ENCODE measurements around the gene TNFRSF12A. TPM values are rescaled to one million over a fixed set of nuclear protein-coding genes. Genes with fewer than 3 reads are reported as not detected.

The TNFRSF12A gene
- total RNA-seq, 1 experiment from 2014 or later: 307 TPM

GRCh38 chr16:3026003-3026378 lies 5.8 kb downstream of the TNFRSF12A start:
- DNase-seq (ENCODE audit: low read depth): no peak

GRCh38 chr16:3026609-3027488 lies 6.7 kb downstream of the TNFRSF12A start:
- no peak for DNase-seq (ENCODE audit: low read depth)

- DNase-seq (ENCODE audit: low read depth): no peak
Observed at GRCh38 chr16:3027489-3027795, 7.3 kb downstream of the TNFRSF12A start.

- DNase-seq (ENCODE audit: low read depth): peak; percentile 83
Observed at GRCh38 chr16:3027983-3028715, 8.0 kb downstream of the TNFRSF12A start.

GRCh38 chr16:3028716-3029319 lies 8.7 kb downstream of the TNFRSF12A start:
- DNase-seq (ENCODE audit: low read depth): no peak

- no peak for DNase-seq (ENCODE audit: low read depth)
Observed at GRCh38 chr16:3029491-3030221, 9.5 kb downstream of the TNFRSF12A start.

GRCh38 chr16:3030222-3031212 lies 10.3 kb downstream of the TNFRSF12A start:
- no peak for DNase-seq (ENCODE audit: low read depth)

GRCh38 chr16:3032624-3033023 lies 12.5 kb downstream of the TNFRSF12A start:
- no peak for DNase-seq (ENCODE audit: low read depth)

GRCh38 chr16:3035289-3035971 lies 15.3 kb downstream of the TNFRSF12A start:
- DNase-seq (ENCODE audit: low read depth): no peak

- DNase-seq (ENCODE audit: low read depth): no peak
Observed at GRCh38 chr16:3035972-3036725, 16.0 kb downstream of the TNFRSF12A start.

GRCh38 chr16:3036726-3037315 lies 16.7 kb downstream of the TNFRSF12A start, which contains the start of gene BICDL2:
TSS of gene BICDL2 (minus strand) at chr16:3036944. CDS start at chr16:3035496, 1,448 bp downstream.
- DNase-seq (ENCODE audit: low read depth): no peak

GRCh38 chr16:3038256-3038655 lies 18.1 kb downstream of the TNFRSF12A start:
- no peak for DNase-seq (ENCODE audit: low read depth)

GRCh38 chr16:3038896-3039295 lies 18.7 kb downstream of the TNFRSF12A start:
- DNase-seq (ENCODE audit: low read depth): no peak

- no peak for DNase-seq (ENCODE audit: low read depth)
Observed at GRCh38 chr16:3042376-3042775, 22.2 kb downstream of the TNFRSF12A start.

GRCh38 chr16:3044708-3045107 lies 24.5 kb downstream of the TNFRSF12A start:
- DNase-seq (ENCODE audit: low read depth): no peak

- no peak for DNase-seq (ENCODE audit: low read depth)
Observed at GRCh38 chr16:3045758-3046640, 25.8 kb downstream of the TNFRSF12A start, which contains the start of gene MMP25. TSS of gene MMP25 (plus strand) at chr16:3046561. CDS start at chr16:3046918, 357 bp downstream.

- DNase-seq (ENCODE audit: low read depth): no peak
Observed at GRCh38 chr16:3046641-3047386, 26.6 kb downstream of the TNFRSF12A start.
